ENCODE data around the gene RPS6KA1. TPM values are rescaled to one million over a fixed set of nuclear protein-coding genes. Genes with fewer than 3 reads are reported as not detected.
A peak's percentile ranks its signal among the peaks of the same experiment; 100 is the strongest.

RPS6KA1 gene
- total and polyA plus RNA-seq, 10 of the 15 experiments (the other 5 are each of a cell fraction or from before 2014, with no cell fraction given) = 5.0 to 136 (median 91.5) TPM

DNA sequence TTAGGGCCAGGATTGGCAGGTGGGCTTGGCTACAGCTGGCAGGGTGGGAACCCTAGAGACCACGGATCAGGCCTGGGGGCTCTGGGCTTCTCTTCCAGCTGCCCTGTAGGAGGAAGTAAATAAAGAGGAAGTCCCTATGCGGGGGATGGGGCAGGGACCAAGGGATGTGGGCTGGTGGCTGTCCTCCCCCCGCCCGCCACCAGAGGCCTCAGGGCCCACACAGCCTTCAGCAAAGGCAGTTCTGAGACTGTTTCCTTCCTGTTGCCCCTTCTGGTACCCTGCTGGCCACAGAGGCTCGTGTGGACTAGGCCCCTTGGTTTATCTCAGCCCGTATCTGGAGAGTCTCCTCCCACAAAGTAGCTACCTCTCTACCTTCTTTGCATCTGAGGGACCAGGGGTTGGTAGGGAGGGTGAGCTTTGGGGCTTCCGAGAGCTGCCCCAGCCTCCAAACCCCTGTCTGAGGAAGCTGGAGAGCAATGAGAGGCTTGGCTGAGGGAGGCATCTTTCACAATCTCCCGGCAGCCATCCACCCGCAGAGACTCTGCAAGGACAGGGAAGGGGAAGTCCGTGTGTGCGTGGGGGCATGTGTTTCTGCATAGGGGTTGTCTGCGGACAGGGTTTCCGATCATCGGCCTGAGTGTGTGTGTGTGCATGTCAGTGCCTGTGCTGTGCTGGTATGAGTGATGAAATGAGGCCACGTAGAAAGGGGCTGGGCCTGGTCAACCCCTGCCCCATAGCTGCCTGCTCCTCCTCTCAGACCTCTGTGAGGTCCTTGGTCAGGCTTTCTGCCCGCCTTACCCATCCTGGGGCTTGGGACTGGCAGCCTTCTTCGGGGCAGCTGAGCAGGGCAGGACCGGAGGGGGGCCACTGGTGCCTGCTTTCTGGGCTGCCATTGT, 12.5 kb downstream of the RPS6KA1 start (continued):
- TF ChIP-seq EGR1 (IDR thresholded peaks at IDR 0.05; ENCODE audit: borderline replicate concordance in 1 of 2, low read depth in 2 of 2, low read length in 2 of 2) = peak in 1 of 2 experiments; percentile 91; a peak in 2 of 3 replicates
- TF ChIP-seq BRCA1 (IDR thresholded peaks at IDR 0.05; ENCODE audit: low read depth, low read length) = no peak
- TF ChIP-seq JUNB (IDR thresholded peaks at IDR 0.05) = no peak
- no peak for TF ChIP-seq EZH2 (IDR thresholded peaks at IDR 0.05; ENCODE audit: borderline replicate concordance, control insufficient read depth, low read depth, low read length)
- TF ChIP-seq, protein P1, sequence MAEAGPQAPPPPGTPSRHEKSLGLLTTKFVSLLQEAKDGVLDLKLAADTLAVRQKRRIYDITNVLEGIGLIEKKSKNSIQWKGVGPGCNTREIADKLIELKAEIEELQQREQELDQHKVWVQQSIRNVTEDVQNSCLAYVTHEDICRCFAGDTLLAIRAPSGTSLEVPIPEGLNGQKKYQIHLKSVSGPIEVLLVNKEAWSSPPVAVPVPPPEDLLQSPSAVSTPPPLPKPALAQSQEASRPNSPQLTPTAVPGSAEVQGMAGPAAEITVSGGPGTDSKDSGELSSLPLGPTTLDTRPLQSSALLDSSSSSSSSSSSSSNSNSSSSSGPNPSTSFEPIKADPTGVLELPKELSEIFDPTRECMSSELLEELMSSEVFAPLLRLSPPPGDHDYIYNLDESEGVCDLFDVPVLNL (IDR thresholded peaks at IDR 0.05; ENCODE audit: low read depth, low read length) = no peak
- TF ChIP-seq IRF4 (IDR thresholded peaks at IDR 0.05; ENCODE audit: low read depth, low read length) = peak; percentile 47; the same call in 1 of the 2 replicates
- peak; percentile 41 for TF ChIP-seq POLR2AphosphoS2 (IDR thresholded peaks at IDR 0.05; ENCODE audit: low read depth, low read length)
- TF ChIP-seq, protein P2, sequence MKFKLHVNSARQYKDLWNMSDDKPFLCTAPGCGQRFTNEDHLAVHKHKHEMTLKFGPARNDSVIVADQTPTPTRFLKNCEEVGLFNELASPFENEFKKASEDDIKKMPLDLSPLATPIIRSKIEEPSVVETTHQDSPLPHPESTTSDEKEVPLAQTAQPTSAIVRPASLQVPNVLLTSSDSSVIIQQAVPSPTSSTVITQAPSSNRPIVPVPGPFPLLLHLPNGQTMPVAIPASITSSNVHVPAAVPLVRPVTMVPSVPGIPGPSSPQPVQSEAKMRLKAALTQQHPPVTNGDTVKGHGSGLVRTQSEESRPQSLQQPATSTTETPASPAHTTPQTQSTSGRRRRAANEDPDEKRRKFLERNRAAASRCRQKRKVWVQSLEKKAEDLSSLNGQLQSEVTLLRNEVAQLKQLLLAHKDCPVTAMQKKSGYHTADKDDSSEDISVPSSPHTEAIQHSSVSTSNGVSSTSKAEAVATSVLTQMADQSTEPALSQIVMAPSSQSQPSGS (IDR thresholded peaks at IDR 0.05; ENCODE audit: low read length) = no peak
- TF ChIP-seq GABPA (IDR thresholded peaks at IDR 0.05; ENCODE audit: low read depth) = no peak
- peak; percentile 71; the same call in 1 of the 2 replicates for TF ChIP-seq POLR2AphosphoS5 (IDR thresholded peaks at IDR 0.05; ENCODE audit: low read length)
- TF ChIP-seq RAD21 (IDR thresholded peaks at IDR 0.05; ENCODE audit: insufficient read depth, low read depth, low read length) = no peak; the same call in 1 of the 2 replicates
- no peak for TF ChIP-seq STAT1 (conservative IDR thresholded peaks at IDR 0.05)
- TF ChIP-seq, protein P3, sequence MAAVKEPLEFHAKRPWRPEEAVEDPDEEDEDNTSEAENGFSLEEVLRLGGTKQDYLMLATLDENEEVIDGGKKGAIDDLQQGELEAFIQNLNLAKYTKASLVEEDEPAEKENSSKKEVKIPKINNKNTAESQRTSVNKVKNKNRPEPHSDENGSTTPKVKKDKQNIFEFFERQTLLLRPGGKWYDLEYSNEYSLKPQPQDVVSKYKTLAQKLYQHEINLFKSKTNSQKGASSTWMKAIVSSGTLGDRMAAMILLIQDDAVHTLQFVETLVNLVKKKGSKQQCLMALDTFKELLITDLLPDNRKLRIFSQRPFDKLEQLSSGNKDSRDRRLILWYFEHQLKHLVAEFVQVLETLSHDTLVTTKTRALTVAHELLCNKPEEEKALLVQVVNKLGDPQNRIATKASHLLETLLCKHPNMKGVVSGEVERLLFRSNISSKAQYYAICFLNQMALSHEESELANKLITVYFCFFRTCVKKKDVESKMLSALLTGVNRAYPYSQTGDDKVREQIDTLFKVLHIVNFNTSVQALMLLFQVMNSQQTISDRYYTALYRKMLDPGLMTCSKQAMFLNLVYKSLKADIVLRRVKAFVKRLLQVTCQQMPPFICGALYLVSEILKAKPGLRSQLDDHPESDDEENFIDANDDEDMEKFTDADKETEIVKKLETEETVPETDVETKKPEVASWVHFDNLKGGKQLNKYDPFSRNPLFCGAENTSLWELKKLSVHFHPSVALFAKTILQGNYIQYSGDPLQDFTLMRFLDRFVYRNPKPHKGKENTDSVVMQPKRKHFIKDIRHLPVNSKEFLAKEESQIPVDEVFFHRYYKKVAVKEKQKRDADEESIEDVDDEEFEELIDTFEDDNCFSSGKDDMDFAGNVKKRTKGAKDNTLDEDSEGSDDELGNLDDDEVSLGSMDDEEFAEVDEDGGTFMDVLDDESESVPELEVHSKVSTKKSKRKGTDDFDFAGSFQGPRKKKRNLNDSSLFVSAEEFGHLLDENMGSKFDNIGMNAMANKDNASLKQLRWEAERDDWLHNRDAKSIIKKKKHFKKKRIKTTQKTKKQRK (IDR thresholded peaks at IDR 0.05; ENCODE audit: low read depth, low read length) = 0 out of 2 replicates have a peak, but pooled peaks have one; percentile 9
- TF ChIP-seq, protein P4, sequence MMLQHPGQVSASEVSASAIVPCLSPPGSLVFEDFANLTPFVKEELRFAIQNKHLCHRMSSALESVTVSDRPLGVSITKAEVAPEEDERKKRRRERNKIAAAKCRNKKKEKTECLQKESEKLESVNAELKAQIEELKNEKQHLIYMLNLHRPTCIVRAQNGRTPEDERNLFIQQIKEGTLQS (IDR thresholded peaks at IDR 0.05; ENCODE audit: borderline replicate concordance, extremely low read depth, low read depth, low read length) = no peak
- TF ChIP-seq MEF2A (IDR thresholded peaks at IDR 0.05; ENCODE audit: insufficient read depth, low read depth, low read length) = no peak; the same call in 1 of the 2 replicates
- peak; percentile 35; the same call in 1 of the 2 replicates for TF ChIP-seq HCFC1 (IDR thresholded peaks at IDR 0.05; ENCODE audit: low read length)
- 0 out of 2 replicates have a peak, but pooled peaks have one; percentile 5 for TF ChIP-seq JUND (IDR thresholded peaks at IDR 0.05; ENCODE audit: low read depth, low read length)
- TF ChIP-seq NR2C1 (IDR thresholded peaks at IDR 0.05) = no peak
- no peak; the same call in 1 of the 2 replicates for TF ChIP-seq FOXK2 (IDR thresholded peaks at IDR 0.05)
- TF ChIP-seq, protein P5, sequence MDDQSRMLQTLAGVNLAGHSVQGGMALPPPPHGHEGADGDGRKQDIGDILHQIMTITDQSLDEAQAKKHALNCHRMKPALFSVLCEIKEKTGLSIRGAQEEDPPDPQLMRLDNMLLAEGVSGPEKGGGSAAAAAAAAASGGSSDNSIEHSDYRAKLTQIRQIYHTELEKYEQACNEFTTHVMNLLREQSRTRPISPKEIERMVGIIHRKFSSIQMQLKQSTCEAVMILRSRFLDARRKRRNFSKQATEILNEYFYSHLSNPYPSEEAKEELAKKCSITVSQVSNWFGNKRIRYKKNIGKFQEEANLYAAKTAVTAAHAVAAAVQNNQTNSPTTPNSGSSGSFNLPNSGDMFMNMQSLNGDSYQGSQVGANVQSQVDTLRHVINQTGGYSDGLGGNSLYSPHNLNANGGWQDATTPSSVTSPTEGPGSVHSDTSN (IDR thresholded peaks at IDR 0.05; ENCODE audit: insufficient replicate concordance, low read depth, low read length) = peak; percentile 63
- peak; percentile 32; the same call in 1 of the 2 replicates for TF ChIP-seq BACH1 (IDR thresholded peaks at IDR 0.05; ENCODE audit: borderline replicate concordance)
- TF ChIP-seq NFIC (IDR thresholded peaks at IDR 0.05; ENCODE audit: low read depth, low read length) = no peak
